Pancreas (tissue), 10 donors: ENCODE results near the gene FNIP1. TPM values are rescaled to one million over a fixed set of nuclear protein-coding genes. Genes with fewer than 3 reads are reported as not detected.
A peak's percentile ranks its signal among the peaks of the same experiment; 100 is the strongest.
"Not testable (repeated sequence)": the region's sequence is repeated elsewhere in the genome, so short reads cannot be mapped to it uniquely, and the experiment has no call there.

Experiments
- ATAC-seq, 4 donors: fragments of 200-7000 bp; cut with Tn5 transposase; one replicate each; pipeline versions ENCODE4 v1.8.0 to v1.9.1; 2020; ENCODE audit warnings: mild to moderate bottlenecking in 4 of 4, moderate library complexity in 4 of 4
- DNase-seq, 6 donors: peaks; one replicate each; pipeline ENCODE4 v3.0.0-alpha.2; 2020
- FAIRE-seq: peaks from 2 replicates; lab custom pipeline; 2012; peaks lifted over from hg19 to GRCh38; lab: Jason Lieb, UNC
- H3K27ac ChIP-seq, 4 donors: fragments of 200-600 bp; sonication (generic); 1 replicate in 3 of 4; 2 replicates in 1 of 4; pipeline versions ENCODE4 v1.5.0 to v1.8.0; 2020
- H3K27me3 ChIP-seq, 4 donors: fragments of 200-600 bp; one replicate each; pipeline ENCODE4 v1.8.0; 2021
- H3K36me3 ChIP-seq, 3 donors: fragments of 200-600 bp; sonication (generic) in 1 of 3; one replicate each; pipeline versions ENCODE4 v1.5.0 to v1.8.0; 2020 to 2021
- H3K4me1 ChIP-seq, 3 donors: fragments of 200-600 bp; one replicate each; pipeline ENCODE4 v1.8.0; 2021
- H3K4me3 ChIP-seq, 4 donors: fragments of 200-600 bp; sonication (generic) in 2 of 4; one replicate each; pipeline versions ENCODE4 v1.5.0 to v1.8.0; 2020 to 2021
- H3K9me3 ChIP-seq, 4 donors: fragments of 200-600 bp; one replicate each; pipeline ENCODE4 v1.8.0; 2021
- WGBS, 2 donors: extraction: QIAGEN DNeasy Blood & Tissue Kit; methylation state at CpG; one replicate each; pipeline ENCODE4 v1.1.7; 2013; 5-methylcytosine and 5-hydroxymethylcytosine counted together
- intact Hi-C, 3 donors: fragments of 100-400 bp; cut with DNase I; formaldehyde crosslinking; loops; one replicate each; pipeline versions ENCODE4 v1.11.1 to v1.14.2; 2022
- polyA plus RNA-seq, 2 donors: library from polyadenylated mRNA; stranded (reverse); fragments of 200-250 nt; gene quantifications; one replicate each; pipeline ENCODE4 v1.2.3, GENCODE V29; 2013
- total RNA-seq, 6 donors: library from RNA; stranded (reverse); fragmentation: NEBNext Ultra II Directional in 4 of 6; extraction: Animal tissue kit (Norgen Biotek cat#: 25700) in 4 of 6; gene quantifications; one replicate each; pipeline versions ENCODE4 v1.2.1 to v1.2.4, GENCODE V29; 2021 to 2023
- TF ChIP-seq, protein P1 (sequence below), 4 donors: fragments of 200-600 bp; sonication (generic) in 3 of 4; IDR thresholded peaks; one replicate each; pipeline versions ENCODE4 v1.5.0 to v1.8.0; 2021; ENCODE audit warnings: antibody characterized with exemption in 4 of 4
- donor health status: healthy with polysubstance abuse.
- donor health status: DM: no; HTN: no; CAD: no; lungs with moderate emphysema.
- donor health status: DM: no; HTN: no; CAD: no.
- donor health status: control.
- donor health status: control.
- donor health status: Bipolar disorder and iron deficiency.
- donor health status: DM: yes; HTN: yes; CAD: no.
- donor health status: DM: no; HTN: no; CAD: no.
- donor health status: DM: no; HTN: no; CAD: no.
- donor health status: DM: yes; HTN: yes; CAD: no.

Gene FNIP1
- total and polyA plus RNA-seq, 8 donors, result 2.7 to 20.9 (median 12.0) TPM

DNA sequence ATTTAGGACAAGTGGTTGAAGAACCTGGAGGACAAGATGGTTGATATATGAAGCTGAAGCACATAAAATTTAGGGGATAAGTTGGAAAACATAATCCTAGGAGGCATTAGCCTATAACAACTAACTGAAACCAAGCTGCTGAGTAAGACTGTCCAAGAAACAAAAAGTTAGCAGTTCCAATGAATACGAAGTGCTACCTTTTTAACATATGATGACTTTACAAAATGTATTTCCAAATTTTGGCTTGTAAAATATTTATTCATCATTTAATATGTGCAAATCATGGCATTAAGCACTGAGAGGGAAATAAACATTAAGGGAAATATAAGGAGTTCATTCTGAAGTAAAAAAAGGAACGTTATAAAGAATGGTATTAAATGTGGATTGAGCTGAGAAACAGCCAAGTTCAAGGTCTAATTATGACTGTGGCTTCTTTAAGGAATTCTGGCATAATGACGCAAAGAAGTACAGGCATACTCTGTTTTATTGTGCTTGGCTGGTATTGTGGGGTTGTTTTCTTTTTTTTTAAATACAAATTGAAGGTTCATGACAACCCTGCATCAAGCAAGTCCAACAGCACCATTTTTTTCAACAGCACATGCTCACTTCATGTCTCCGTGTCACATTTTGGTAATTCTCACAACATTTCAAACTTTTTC lies 169.5 kb downstream of the FNIP1 start:
- H3K4me1 ChIP-seq, result peaks cover 0 to 2% (median under 1%) of the 10 kb centered on the region in 3 donors
- no peaks in the 10 kb centered on the region for H3K27me3 ChIP-seq
- no peaks in the 10 kb centered on the region for H3K9me3 ChIP-seq
- no peaks in the 10 kb centered on the region for H3K36me3 ChIP-seq
- DNase-seq (no peak), ATAC-seq (no peak), FAIRE-seq (no peak)
- WGBS, 2 donors, result 81 to 85% methylated on average over 4 of the region's 4 CpGs
- no peak overlapping the region for H3K4me3 ChIP-seq
- H3K27ac ChIP-seq, result no peak overlapping the region
- TF ChIP-seq, protein P1, sequence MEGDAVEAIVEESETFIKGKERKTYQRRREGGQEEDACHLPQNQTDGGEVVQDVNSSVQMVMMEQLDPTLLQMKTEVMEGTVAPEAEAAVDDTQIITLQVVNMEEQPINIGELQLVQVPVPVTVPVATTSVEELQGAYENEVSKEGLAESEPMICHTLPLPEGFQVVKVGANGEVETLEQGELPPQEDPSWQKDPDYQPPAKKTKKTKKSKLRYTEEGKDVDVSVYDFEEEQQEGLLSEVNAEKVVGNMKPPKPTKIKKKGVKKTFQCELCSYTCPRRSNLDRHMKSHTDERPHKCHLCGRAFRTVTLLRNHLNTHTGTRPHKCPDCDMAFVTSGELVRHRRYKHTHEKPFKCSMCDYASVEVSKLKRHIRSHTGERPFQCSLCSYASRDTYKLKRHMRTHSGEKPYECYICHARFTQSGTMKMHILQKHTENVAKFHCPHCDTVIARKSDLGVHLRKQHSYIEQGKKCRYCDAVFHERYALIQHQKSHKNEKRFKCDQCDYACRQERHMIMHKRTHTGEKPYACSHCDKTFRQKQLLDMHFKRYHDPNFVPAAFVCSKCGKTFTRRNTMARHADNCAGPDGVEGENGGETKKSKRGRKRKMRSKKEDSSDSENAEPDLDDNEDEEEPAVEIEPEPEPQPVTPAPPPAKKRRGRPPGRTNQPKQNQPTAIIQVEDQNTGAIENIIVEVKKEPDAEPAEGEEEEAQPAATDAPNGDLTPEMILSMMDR (IDR thresholded peaks at IDR 0.05), result no peak
- intact Hi-C loops, result no loop called here

DNA sequence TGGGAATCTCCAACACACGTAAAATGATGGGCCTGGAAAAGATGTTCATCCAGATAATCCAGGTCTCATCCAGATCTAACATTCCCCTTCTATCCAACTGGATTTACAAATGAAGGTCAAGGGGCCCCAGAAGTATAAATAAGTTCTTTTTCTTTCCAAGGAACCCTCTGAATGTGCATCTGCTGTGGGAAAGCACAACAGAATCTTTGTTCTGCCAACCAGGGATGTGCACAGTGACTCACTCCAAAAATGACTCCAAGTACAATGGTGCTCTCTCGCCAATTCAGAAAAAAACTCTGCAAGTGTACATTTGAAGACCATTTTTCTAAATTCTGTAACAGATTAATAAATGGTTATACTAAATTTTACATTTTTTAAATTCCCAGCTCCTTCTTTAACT lies 174.2 kb downstream of the FNIP1 start:
- ATAC-seq (no peak), DNase-seq (no peak), FAIRE-seq (no peak)
- Histone ChIP-seq H3K4me3 (no peak overlapping the region), H3K36me3 (no peaks in the 10 kb centered on the region), H3K4me1 (peaks cover 0 to 13% (median 10%) of the 10 kb centered on the region in 3 donors), H3K9me3 (no peaks in the 10 kb centered on the region), H3K27me3 (no peaks in the 10 kb centered on the region), H3K27ac (no peak overlapping the region)
- WGBS, 2 donors, result 92 to 93% methylated on average over 2 of the region's 2 CpGs
- intact Hi-C loops, result no loop called here
- TF ChIP-seq, protein P1 (IDR thresholded peaks at IDR 0.05), result no peak

DNA sequence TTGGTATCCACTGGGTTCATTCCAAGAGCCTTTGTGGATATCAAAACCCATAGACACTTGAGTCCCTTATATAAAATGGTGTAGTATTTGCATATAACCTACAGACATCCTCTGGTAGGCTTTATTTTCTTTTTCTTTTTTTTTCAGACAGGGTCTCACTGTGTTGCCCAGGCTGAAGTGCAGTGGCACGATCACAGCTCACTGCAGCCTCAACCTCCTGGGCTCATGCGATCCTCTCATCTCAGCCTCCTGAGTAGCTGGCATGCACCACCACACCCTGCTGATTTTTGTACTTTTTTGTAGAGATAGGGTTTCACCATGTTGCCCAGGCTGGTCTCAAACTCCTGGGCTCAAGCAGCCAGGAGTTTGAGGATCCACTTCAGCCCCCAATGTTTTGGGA lies 175.7 kb downstream of the FNIP1 start:
- H3K36me3 ChIP-seq, intact Hi-C loops, H3K9me3 ChIP-seq, H3K27ac ChIP-seq, FAIRE-seq, H3K27me3 ChIP-seq, H3K4me3 ChIP-seq, ATAC-seq, DNase-seq: not testable (repeated sequence)
- 96 to 98% methylated on average over 2 of the region's 2 CpGs for WGBS, 2 donors
- H3K4me1 ChIP-seq, result peaks cover 0 to 13% (median 10%) of the 10 kb centered on the region in 3 donors

DNA sequence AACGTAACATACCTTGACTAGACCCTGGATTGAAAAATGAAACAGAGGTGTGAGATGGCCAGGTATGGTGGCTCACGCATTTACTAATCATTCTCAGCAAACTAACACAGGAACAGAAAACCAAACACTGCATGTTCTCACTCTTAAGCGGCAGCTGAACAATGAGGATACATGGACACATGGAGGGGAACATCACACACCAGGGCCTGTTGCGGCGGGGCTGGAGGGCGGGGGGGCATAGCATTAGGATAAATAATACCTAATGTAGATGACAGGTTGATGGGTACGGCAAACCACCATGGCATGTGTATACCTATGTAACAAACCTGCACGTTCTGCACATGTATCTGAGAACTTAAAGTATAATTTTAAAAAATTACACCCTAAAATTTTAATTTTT lies 177.7 kb downstream of the FNIP1 start:
- intact Hi-C loops, result no loop called here
- no peak for DNase-seq
- TF ChIP-seq, protein P1 (IDR thresholded peaks at IDR 0.05), result no peak
- peak in 3 of 4 donors; percentile 36 to 60 (median 49) for ATAC-seq
- H3K36me3 ChIP-seq, result no peaks in the 10 kb centered on the region
- peaks cover 0 to 13% (median 10%) of the 10 kb centered on the region in 3 donors for H3K4me1 ChIP-seq
- no peak overlapping the region for H3K4me3 ChIP-seq
- no peaks in the 10 kb centered on the region for H3K27me3 ChIP-seq
- 27 to 32% methylated on average over 8 of the region's 8 CpGs for WGBS, 2 donors
- FAIRE-seq, result no peak
- no peaks in the 10 kb centered on the region for H3K9me3 ChIP-seq
- no peak overlapping the region for H3K27ac ChIP-seq

DNA sequence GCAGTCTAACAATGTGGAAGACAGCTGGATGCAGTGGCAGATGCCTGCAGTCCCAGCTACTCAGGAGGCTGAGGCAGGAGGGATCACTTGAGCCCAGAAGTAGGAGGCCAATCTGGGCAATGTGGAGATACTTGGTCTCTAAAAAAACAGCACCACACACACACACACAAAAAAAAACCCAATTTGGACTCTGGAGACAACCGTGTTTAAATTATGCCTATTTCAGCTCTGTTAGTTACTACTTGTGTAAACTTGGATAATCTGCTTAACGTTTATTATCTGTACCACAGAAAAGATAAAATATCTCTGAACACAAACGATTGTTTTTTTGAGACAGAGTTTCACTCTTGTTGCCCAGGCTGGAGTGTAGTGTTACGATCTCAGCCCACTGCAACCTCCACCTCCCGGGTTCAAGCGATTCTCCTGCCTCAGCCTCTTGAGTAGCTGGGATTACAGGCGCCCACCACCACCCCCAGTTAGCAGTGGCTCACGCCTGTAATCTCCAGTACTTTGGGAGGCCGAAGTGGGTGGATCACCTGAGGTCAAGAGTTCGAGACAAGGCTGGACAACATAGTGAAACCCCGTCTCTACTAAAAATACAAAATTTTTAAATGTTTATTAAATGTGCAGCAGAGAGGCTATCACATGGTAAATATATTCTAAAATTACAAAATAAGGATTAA lies 179.5 kb downstream of the FNIP1 start:
- intact Hi-C loops, result no loop called here
- FAIRE-seq (no peak), ATAC-seq (no peak), DNase-seq (no peak)
- Histone ChIP-seq H3K36me3 (no peaks in the 10 kb centered on the region), H3K27ac (no peak overlapping the region), H3K9me3 (no peaks in the 10 kb centered on the region), H3K4me1 (peaks cover 0 to 13% (median 10%) of the 10 kb centered on the region in 3 donors), H3K4me3 (no peak overlapping the region), H3K27me3 (no peaks in the 10 kb centered on the region)
- TF ChIP-seq, protein P1 (IDR thresholded peaks at IDR 0.05), result no peak
- 67 to 70% methylated on average over 11 of the region's 11 CpGs for WGBS, 2 donors
